Uterus (tissue), 2 donors: ENCODE results near the gene PHF11.

Experiments
- CTCF ChIP-seq, 4 experiments: fragments of 200-600 bp in 2 of 4; fragments of 450-650 bp in 2 of 4; sonication (generic) in 2 of 4; IDR thresholded peaks; one replicate each; pipeline ENCODE4 v1.5.1; 2016 to 2019; ENCODE audit warnings: antibody characterized with exemption in 4 of 4, mild to moderate bottlenecking in 2 of 4, moderate library complexity in 1 of 4
- POLR2A ChIP-seq, 2 donors: fragments of 450-650 bp; IDR thresholded peaks; one replicate each; pipeline ENCODE4 v1.6.1; 2016; ENCODE audit warnings: antibody characterized with exemption in 2 of 2, mild to moderate bottlenecking in 1 of 2, moderate library complexity in 1 of 2

- TF ChIP-seq CTCF (IDR thresholded peaks at IDR 0.05) (no peak), POLR2A (IDR thresholded peaks at IDR 0.05) (no peak)
These were observed 42.3 kb upstream of the PHF11 start for GRCh38 chr13:49453465-49453864.
